Stomach (tissue), 4 donors: ENCODE data around the gene ATG16L2.

Experiments used
- CTCF ChIP-seq, 7 experiments: fragments of 450-650 bp in 4 of 7; fragments of 200-600 bp in 3 of 7; sonication (generic) in 3 of 7; IDR thresholded peaks; one replicate each; pipeline ENCODE4 v1.5.1; 2016 to 2019; ENCODE audit warnings: antibody characterized with exemption in 7 of 7, control low read depth in 2 of 7, mild to moderate bottlenecking in 1 of 7
- EP300 ChIP-seq: sonication (generic); formaldehyde crosslinking; IDR thresholded peaks from one replicate; pipeline ENCODE4 v1.6.1; 2017; ENCODE audit warnings: antibody characterized with exemption

- TF ChIP-seq CTCF (IDR thresholded peaks at IDR 0.05) (no peak), EP300 (no peak)
Measured at GRCh38 chr11:72867970-72868369, 53.8 kb downstream of the ATG16L2 start.
